Activated T-helper 17 cell treated with anti-CD3 and anti-CD28 coated beads, Interleukin-2, amount 50 U/mL, for 72 hours (primary cell): ENCODE measurements around the gene SCN7A. TPM values are rescaled to one million over a fixed set of nuclear protein-coding genes. Genes with fewer than 3 reads are reported as not detected.

Experiments used
- ATAC-seq: fragments of 150-1000 bp; cut with Tn5 transposase; replicated peaks from 2 replicates; pipeline ENCODE4 v1.10.0; 2021; ENCODE audit warnings: mild to moderate bottlenecking, moderate library complexity
- H3K27ac Mint-ChIP-seq: one replicate; pipeline ENCODE4 v1.8.0; 2022; ENCODE audit warnings: mixed read lengths
- H3K27me3 Mint-ChIP-seq: one replicate; pipeline ENCODE4 v1.8.0; 2022; ENCODE audit warnings: mixed read lengths
- H3K36me3 Mint-ChIP-seq: one replicate; pipeline ENCODE4 v1.8.0; 2022; ENCODE audit warnings: low read depth, mild to moderate bottlenecking, mixed read lengths
- H3K4me1 Mint-ChIP-seq: one replicate; pipeline ENCODE4 v1.8.0; 2022; ENCODE audit warnings: mixed read lengths
- H3K4me3 Mint-ChIP-seq: one replicate; pipeline ENCODE4 v1.8.0; 2022; ENCODE audit warnings: mild to moderate bottlenecking, mixed read lengths
- H3K9me3 Mint-ChIP-seq: one replicate; pipeline ENCODE4 v1.8.0; 2022; ENCODE audit warnings: mixed read lengths
- total RNA-seq, 2 donors: library from RNA; stranded (reverse); gene quantifications; one replicate each; pipeline ENCODE4 v1.2.3, GENCODE V29; 2022

The SCN7A gene
- total RNA-seq, result not detected

- no peak within 1 kb of the TSS for H3K27ac Mint-ChIP-seq
- H3K9me3 Mint-ChIP-seq, result peaks cover 4% of the 10 kb centered on the region
- no peaks in the 10 kb centered on the region for H3K36me3 Mint-ChIP-seq
- no peak for ATAC-seq
- no peak within 1 kb of the TSS for H3K4me3 Mint-ChIP-seq
- no peaks in the 10 kb centered on the region for H3K4me1 Mint-ChIP-seq
- no peaks in the 10 kb centered on the region for H3K27me3 Mint-ChIP-seq
Measured at GRCh38 chr2:166494140-166494624, at the start of gene SCN7A. TSS of gene SCN7A (minus strand) at chr2:166494249. CDS start at chr2:166477696, 16,553 bp downstream.

GRCh38 chr2:166539340-166540162 lies 45.5 kb upstream of the SCN7A start:
- no peaks in the 10 kb centered on the region for H3K9me3 Mint-ChIP-seq
- H3K36me3 Mint-ChIP-seq, result no peaks in the 10 kb centered on the region
- no peak overlapping the region for H3K27ac Mint-ChIP-seq
- peak; percentile 57 for ATAC-seq
- H3K4me1 Mint-ChIP-seq, result no peaks in the 10 kb centered on the region
- no peak overlapping the region for H3K4me3 Mint-ChIP-seq
- H3K27me3 Mint-ChIP-seq, result no peaks in the 10 kb centered on the region

- no peak overlapping the region for H3K4me3 Mint-ChIP-seq
- no peak overlapping the region for H3K27ac Mint-ChIP-seq
- no peaks in the 10 kb centered on the region for H3K4me1 Mint-ChIP-seq
- no peaks in the 10 kb centered on the region for H3K9me3 Mint-ChIP-seq
- no peak for ATAC-seq
- H3K27me3 Mint-ChIP-seq, result peaks cover 6% of the 10 kb centered on the region
- no peaks in the 10 kb centered on the region for H3K36me3 Mint-ChIP-seq
Measured at GRCh38 chr2:166536111-166536510, 42.1 kb upstream of the SCN7A start.

- Mint-ChIP-seq H3K36me3 (no peaks in the 10 kb centered on the region), H3K9me3 (no peaks in the 10 kb centered on the region), H3K27me3 (peaks cover 3% of the 10 kb centered on the region), H3K4me3 (no peak overlapping the region), H3K27ac (no peak overlapping the region), H3K4me1 (no peaks in the 10 kb centered on the region)
- ATAC-seq, result no peak
Measured at GRCh38 chr2:166521155-166521554, 27.1 kb upstream of the SCN7A start.

GRCh38 chr2:166520604-166521003 lies 26.6 kb upstream of the SCN7A start:
- Mint-ChIP-seq H3K4me1 (no peaks in the 10 kb centered on the region), H3K27ac (no peak overlapping the region), H3K9me3 (no peaks in the 10 kb centered on the region), H3K27me3 (peaks cover 3% of the 10 kb centered on the region), H3K36me3 (no peaks in the 10 kb centered on the region), H3K4me3 (no peak overlapping the region)
- no peak for ATAC-seq

GRCh38 chr2:166519391-166519962 lies 25.4 kb upstream of the SCN7A start:
- H3K27me3 Mint-ChIP-seq, result peaks cover 3% of the 10 kb centered on the region
- H3K36me3 Mint-ChIP-seq, result no peaks in the 10 kb centered on the region
- H3K4me1 Mint-ChIP-seq, result no peaks in the 10 kb centered on the region
- H3K4me3 Mint-ChIP-seq, result no peak overlapping the region
- no peak overlapping the region for H3K27ac Mint-ChIP-seq
- H3K9me3 Mint-ChIP-seq, result no peaks in the 10 kb centered on the region
- no peak for ATAC-seq

- Mint-ChIP-seq H3K4me1 (no peaks in the 10 kb centered on the region), H3K27ac (no peak overlapping the region), H3K4me3 (no peak overlapping the region), H3K27me3 (peaks cover 3% of the 10 kb centered on the region), H3K9me3 (no peaks in the 10 kb centered on the region), H3K36me3 (no peaks in the 10 kb centered on the region)
- no peak for ATAC-seq
Measured at GRCh38 chr2:166518634-166519390, 24.8 kb upstream of the SCN7A start.

- Mint-ChIP-seq H3K4me3 (no peak overlapping the region), H3K27ac (no peak overlapping the region)
Measured at GRCh38 chr2:166517533-166518061, 23.5 kb upstream of the SCN7A start.

GRCh38 chr2:166516712-166517303 lies 22.8 kb upstream of the SCN7A start:
- H3K36me3 Mint-ChIP-seq, result no peaks in the 10 kb centered on the region
- H3K4me3 Mint-ChIP-seq, result no peak overlapping the region
- H3K9me3 Mint-ChIP-seq, result no peaks in the 10 kb centered on the region
- H3K27ac Mint-ChIP-seq, result no peak overlapping the region
- no peaks in the 10 kb centered on the region for H3K4me1 Mint-ChIP-seq
- H3K27me3 Mint-ChIP-seq, result peaks cover 3% of the 10 kb centered on the region
- ATAC-seq, result no peak

More at GRCh38 chr2:166517533-166518061, 23.5 kb upstream of the SCN7A start:
- Mint-ChIP-seq H3K27me3 (peaks cover 3% of the 10 kb centered on the region), H3K4me1 (no peaks in the 10 kb centered on the region), H3K36me3 (no peaks in the 10 kb centered on the region), H3K9me3 (no peaks in the 10 kb centered on the region)
- no peak for ATAC-seq

GRCh38 chr2:166513952-166514351 lies 19.9 kb upstream of the SCN7A start:
- no peak overlapping the region for H3K4me3 Mint-ChIP-seq
- no peaks in the 10 kb centered on the region for H3K9me3 Mint-ChIP-seq
- peaks cover 3% of the 10 kb centered on the region for H3K27me3 Mint-ChIP-seq
- H3K4me1 Mint-ChIP-seq, result no peaks in the 10 kb centered on the region
- no peak for ATAC-seq
- H3K36me3 Mint-ChIP-seq, result no peaks in the 10 kb centered on the region
- no peak overlapping the region for H3K27ac Mint-ChIP-seq

GRCh38 chr2:166499281-166499680 lies 5.2 kb upstream of the SCN7A start:
- Mint-ChIP-seq H3K9me3 (no peaks in the 10 kb centered on the region), H3K4me1 (no peaks in the 10 kb centered on the region), H3K4me3 (no peak overlapping the region), H3K36me3 (no peaks in the 10 kb centered on the region), H3K27me3 (no peaks in the 10 kb centered on the region), H3K27ac (no peak overlapping the region)
- ATAC-seq, result no peak

- Mint-ChIP-seq H3K27me3 (no peaks in the 10 kb centered on the region), H3K9me3 (peaks cover 4% of the 10 kb centered on the region), H3K4me1 (no peaks in the 10 kb centered on the region), H3K4me3 (no peak overlapping the region), H3K27ac (no peak overlapping the region), H3K36me3 (no peaks in the 10 kb centered on the region)
- ATAC-seq, result no peak
Measured at GRCh38 chr2:166491461-166491860, 2.6 kb downstream of the SCN7A start.

GRCh38 chr2:166487171-166487570 lies 6.9 kb downstream of the SCN7A start:
- Mint-ChIP-seq H3K9me3 (peaks cover 4% of the 10 kb centered on the region), H3K4me3 (no peak overlapping the region)
- ATAC-seq, result no peak

GRCh38 chr2:166485558-166486178 lies 8.4 kb downstream of the SCN7A start:
- no peak overlapping the region for H3K4me3 Mint-ChIP-seq
- H3K4me1 Mint-ChIP-seq, result no peaks in the 10 kb centered on the region
- no peak for ATAC-seq
- H3K27me3 Mint-ChIP-seq, result no peaks in the 10 kb centered on the region
- H3K9me3 Mint-ChIP-seq, result peaks cover 4% of the 10 kb centered on the region
- no peak overlapping the region for H3K27ac Mint-ChIP-seq
- no peaks in the 10 kb centered on the region for H3K36me3 Mint-ChIP-seq

More at GRCh38 chr2:166487171-166487570, 6.9 kb downstream of the SCN7A start:
- H3K36me3 Mint-ChIP-seq, result no peaks in the 10 kb centered on the region
- H3K4me1 Mint-ChIP-seq, result no peaks in the 10 kb centered on the region
- H3K27me3 Mint-ChIP-seq, result no peaks in the 10 kb centered on the region
- H3K27ac Mint-ChIP-seq, result no peak overlapping the region
